SKM-1 (cell line): Measurements from ENCODE around the gene ACTMAP.

Experiments used
- DNase-seq: peaks from one replicate; lab custom pipeline; 2025; ENCODE audit not compliant: unreplicated experiment; lab: John Stamatoyannopoulos, UW

ACTMAP gene

GRCh38 chr19:40721936-40722661 lies 28.2 kb downstream of the ACTMAP start:
- DNase-seq, result no peak

DNA sequence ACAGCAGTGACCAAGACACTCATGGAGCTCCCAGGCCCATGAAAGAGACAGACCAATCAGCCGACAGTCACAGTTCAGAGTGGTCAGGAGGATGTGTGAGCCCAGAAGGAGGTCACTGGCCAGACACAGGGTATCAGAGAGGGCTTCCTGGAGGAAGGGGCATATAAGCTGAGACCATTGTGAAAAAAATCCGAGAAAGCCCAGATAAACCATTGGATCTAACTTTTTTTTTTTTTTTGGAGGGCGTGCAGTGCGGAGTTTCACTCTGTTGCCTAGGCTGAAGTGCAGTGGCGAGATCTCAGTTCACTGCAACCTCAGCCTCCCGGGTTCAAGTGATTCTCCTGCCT lies 29.2 kb downstream of the ACTMAP start:
- DNase-seq, result no peak

GRCh38 chr19:40719414-40719894 lies 30.8 kb downstream of the ACTMAP start:
- no peak for DNase-seq

GRCh38 chr19:40718774-40719391 lies 31.4 kb downstream of the ACTMAP start:
- DNase-seq, result no peak

- DNase-seq, result no peak
These were observed 32.1 kb downstream of the ACTMAP start for GRCh38 chr19:40717880-40718773.

- DNase-seq, result no peak
These were observed 32.9 kb downstream of the ACTMAP start for GRCh38 chr19:40717325-40717879.

- peak; percentile 86 for DNase-seq
These were observed 33.6 kb downstream of the ACTMAP start, which contains the start of the genes COQ8B and ITPKC for GRCh38 chr19:40716482-40717324. Gene COQ8B, minus strand, starts transcription at chr19:40716886. Its CDS starts 2,254 bp downstream, at chr19:40714632. Gene ITPKC, plus strand, starts transcription at chr19:40717112. Its CDS starts 24 bp downstream, at chr19:40717136.

DNA sequence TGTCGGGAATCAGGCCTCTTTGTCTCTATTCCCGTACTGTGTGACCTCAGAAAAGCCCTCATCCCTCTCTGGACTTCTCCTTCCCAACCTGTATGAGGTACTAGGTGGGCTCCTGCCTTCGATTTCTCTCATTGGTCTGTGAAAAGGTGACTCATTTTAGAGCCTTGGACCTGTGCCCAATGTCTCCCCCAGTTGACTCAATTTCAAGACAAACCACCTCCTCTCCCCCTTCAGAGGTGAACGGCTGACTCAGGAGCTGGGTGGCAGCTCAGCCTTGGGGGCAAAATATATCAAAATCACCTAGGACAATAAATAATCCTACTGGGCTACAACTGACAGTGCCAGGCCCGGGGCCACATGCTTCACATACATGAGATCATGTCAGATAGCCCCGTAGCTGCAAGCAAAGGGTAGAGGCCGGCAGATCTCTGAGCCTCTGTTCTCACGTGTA lies 34.2 kb downstream of the ACTMAP start:
- DNase-seq, result no peak

DNA sequence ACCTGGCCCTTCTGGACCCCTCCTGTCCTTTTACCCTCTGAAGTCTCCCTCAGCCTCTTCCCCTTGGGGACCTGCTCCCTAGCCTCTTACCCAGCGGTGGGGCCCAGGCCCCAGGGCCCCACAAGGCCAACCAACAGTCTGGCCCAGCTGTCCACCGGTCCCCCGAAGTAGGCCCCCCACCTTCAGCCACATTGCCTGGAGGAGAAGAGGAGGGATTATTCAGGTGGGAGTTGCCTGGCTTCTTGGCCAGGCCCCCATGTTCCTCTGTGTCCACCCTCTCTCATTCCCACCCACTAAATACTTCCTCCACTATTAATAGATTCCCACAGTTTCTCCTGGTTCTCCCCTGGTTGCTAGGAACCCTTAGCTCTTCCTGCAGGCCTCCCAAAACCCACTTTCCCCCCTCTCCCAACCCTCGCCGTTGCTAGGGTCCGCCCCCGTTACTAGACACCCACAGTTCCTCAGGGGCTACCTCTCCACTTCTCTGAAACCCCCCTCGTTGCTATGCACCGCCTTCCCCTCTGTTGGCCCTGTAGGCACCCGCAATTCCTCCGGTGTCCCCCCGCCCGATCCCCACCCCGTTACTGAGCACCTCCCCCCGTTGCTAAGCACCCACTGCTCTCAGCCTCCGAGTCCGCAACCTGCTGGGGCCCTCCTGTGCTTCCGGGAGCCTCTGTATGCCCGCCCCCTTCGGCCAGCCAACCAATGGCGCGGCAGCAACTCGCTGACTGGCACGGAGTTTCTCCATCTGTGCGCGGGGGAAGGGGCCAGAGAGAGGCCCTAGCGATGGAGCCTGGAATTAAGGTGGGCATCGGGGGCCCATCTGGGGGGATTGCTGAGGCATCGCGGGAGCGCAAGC lies 35.6 kb downstream of the ACTMAP start:
- peak; percentile 75 for DNase-seq

DNA sequence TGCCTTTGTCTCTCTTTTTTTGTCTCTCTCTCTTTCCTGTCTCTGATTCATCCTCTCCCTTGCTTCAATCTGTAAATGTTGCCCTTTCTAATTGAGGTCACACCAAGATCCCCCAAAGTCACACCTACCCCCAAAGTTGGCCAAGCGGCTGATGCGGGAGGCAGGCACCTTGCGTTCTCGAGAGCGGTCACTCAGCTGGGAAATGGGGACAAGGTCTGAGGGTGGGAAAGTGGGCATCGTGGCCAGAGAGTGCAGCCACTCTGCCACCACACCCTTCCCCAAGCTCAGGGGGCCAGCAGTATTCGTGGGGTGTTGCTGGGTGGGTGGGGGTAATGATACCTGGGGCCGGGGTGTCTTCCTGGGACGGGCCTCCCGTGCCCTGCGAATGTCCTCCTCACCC lies 36.3 kb downstream of the ACTMAP start:
- DNase-seq, result no peak

DNA sequence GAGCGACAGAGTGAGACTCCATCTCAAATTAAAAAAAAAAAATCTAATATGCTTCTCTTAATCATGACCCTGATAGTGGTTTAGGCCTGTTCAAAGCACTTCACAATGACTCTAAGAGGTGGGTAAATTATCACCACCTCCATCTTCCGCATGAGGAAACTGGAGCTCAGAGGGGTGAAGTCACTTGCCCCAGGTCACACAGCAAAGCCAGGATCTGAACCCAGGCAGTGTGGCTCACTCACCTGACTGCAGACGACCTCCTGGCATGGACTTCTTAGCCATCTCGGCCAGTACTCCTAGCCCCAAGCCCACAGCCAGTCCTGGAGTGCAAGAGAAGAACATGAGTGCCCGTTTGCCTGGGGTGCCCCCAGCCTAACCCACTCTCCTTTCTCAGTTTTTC lies 40.5 kb downstream of the ACTMAP start:
- no peak for DNase-seq

GRCh38 chr19:40707615-40708014 lies 42.7 kb downstream of the ACTMAP start:
- no peak for DNase-seq

DNA sequence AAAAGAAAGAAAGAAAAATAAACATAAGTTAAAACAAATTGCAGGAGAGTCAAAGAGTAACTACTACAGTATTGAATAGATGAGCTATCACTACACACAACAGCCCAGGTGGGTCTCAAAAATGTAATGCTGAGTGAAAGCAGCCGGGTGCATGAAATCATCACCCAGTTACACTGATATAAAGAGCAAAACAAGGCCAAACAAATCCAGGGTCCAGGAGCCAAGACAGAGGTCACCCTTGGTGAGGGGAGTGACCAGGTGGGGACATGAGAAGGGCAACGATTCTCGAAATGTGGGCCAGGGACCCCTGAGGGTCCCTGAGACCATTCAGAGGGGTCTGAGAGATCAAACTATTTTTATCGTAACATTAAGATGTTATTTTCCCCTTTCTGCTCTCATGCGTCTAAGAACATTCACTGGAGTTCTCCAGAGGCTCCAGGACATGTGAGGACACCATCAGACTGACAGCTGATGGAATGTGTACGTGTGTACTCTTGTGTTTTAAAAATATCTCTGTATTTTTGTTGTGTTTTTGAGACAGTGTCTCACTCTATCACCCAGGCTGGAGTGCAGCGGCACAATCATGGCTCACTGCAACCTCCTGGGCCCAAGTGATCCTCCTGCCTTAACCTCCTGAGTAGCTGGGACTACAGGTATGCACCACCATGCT lies 44.2 kb downstream of the ACTMAP start:
- DNase-seq, result no peak

GRCh38 chr19:40705362-40705651 lies 45.0 kb downstream of the ACTMAP start:
- DNase-seq, result no peak

DNA sequence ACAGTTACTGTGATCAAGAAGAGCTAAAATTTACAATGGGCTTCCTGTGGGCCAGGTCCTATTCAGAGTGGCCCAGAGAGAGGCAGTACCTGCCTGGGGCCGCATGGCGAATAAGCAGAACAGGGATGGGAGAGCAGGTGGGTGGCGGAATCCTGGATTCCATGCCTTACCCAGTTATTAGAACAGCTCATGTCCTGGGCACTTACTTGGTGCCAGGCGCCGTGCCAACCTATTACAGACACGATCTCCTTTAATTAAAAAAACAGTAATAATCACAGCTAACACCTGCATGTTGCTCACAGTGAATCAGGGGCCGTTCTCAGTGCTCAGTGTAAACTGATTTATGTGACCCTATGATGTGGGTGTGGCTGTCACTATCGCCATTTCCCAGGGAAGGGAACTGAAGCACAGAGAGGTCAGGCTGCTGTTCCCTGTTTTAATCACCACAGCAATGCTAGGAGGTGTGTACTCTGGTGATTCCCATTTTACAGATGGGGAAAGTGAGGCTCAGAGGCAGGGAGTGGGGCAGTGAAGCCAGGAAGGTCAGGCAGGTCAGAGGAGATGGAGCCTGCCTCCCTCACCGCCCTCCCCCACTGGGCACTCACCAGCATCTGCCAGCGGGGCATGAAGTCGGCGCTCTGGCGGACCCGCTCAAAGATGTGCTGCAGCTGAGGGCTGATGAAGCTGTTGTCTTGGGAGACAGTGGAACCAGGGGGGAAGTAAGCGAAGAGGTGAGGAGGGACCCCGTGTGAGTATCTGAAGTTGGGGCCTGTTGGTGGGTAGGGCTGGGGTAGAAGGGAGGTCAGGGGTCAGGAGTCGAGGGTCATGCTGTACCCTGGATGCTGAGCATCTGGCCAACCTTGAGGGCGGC lies 45.6 kb downstream of the ACTMAP start:
- no peak for DNase-seq

- DNase-seq, result no peak
These were observed 47.1 kb downstream of the ACTMAP start for GRCh38 chr19:40703029-40703755.

GRCh38 chr19:40702337-40703012 lies 47.8 kb downstream of the ACTMAP start:
- DNase-seq, result no peak
